Measurements from ENCODE around the gene UQCRH. TPM values are rescaled to one million over a fixed set of nuclear protein-coding genes. Genes with fewer than 3 reads are reported as not detected.

UQCRH gene
- total RNA-seq (2014; rRNA removed; shearing (Covaris generic)): 655 and 672 TPM in 2 replicates
- 406 and 472 TPM in 2 replicates for polyA plus RNA-seq (2014; cell fraction: nucleus; rRNA removed)

DNA sequence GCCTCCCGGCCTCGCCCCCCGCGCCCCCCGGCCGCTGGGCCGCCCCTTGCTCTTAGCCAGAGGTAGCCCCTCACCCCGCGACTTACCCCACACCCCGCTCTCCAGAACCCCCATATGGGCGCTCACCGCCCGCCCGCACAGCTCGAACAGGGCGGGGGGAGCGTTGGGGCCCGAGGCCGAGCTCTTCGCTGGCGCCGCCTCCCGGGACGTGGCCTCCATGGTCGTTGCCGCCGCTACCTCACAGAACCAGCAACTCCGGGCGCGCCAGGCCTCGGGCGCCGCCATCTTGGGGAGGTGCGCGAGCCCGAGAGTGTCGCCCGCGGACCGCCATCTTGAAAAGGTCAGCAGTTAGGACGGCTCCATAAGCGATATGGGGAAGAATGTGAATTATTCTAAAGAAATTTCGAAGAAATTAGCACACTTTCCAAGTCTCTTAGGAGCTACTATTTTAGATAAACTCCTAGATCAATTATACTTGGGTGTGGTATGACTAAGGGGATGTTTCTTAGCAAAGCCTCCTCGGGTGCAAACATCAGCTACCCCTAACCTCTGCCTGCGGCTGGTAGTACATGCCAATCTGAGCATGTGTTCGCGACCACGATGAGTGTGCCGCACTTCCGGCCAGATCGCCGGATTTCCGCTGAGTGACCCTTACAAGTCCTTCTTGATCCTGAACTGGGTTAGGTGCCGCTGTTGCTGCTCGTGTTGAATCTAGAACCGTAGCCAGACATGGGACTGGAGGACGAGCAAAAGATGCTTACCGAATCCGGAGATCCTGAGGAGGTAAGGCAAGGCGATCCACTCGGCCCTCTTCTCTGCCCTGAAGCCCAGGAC, at the start of gene UQCRH, which contains the start of gene LRRC41:
UQCRH (plus strand) TSS at position 661 of the 834 bp plus-strand sequence; CDS start at position 730, 69 bp downstream.
LRRC41 (minus strand) TSS at position 579 of the 834 bp plus-strand sequence; CDS start at position 285, 294 bp downstream.
- peak; percentile 92 for DNase-seq (ENCODE audit: extremely low read depth, low read depth)

DNA sequence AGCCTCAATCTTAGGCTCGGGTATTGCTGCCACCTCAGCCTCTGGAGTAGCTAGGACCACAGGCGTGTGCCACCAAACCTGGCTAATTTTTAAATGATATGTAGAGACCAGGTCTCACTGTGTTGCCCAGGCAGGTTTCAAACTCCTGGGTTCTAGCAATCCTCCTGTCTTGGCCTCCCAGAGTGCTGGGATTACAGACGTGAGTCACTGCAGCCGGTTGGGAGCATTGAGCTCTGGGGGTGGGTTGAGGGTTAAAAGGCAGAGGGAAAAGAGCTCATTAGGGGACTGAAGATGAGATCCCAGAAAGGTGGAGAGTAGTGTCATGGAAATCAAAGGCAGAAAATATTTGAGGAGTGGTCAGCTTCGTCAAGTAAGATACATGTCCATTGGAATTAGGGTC, 48.8 kb upstream of the UQCRH start:
- DNase-seq (ENCODE audit: extremely low read depth, low read depth): no peak

DNA sequence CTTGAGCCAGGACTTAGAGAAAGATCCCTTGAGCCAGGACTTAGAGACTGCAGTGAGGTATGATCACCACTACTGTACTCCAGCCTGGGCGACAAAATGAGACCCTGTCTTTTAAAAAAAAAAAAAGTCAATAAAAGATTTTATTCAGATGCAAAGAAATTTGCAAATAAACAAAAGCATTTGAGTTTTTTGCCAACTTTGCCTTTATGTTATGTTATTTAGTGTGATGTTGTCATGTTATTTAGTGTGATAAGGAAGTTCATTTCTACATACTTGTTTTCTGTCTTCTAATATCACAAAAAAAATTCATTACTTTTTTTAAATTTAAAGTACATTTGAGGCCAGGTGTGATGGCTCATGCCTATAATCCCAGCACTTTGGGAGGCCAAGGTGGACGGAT, 47.0 kb upstream of the UQCRH start:
- DNase-seq (ENCODE audit: extremely low read depth, low read depth): no peak

DNA sequence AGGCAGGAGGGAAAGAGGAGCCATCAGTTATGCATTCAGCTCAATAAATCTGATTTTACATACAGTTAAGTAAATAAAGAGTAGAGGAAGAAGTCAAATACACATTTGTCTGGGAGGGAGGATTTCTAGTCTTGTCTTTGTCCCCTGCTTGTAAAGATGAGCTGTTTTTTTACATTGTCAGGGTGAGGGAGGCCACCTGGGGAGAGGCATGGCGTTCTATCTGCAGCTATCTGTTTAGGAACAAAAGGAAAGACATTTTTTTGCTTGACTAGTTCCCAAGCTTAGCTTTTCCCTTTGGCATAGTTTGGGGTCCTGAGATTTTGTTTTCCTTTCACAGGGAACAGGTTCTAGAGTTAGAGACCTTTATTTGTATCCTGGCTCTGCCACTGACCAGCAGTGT, 41.0 kb upstream of the UQCRH start:
- no peak for DNase-seq (ENCODE audit: extremely low read depth, low read depth)

DNA sequence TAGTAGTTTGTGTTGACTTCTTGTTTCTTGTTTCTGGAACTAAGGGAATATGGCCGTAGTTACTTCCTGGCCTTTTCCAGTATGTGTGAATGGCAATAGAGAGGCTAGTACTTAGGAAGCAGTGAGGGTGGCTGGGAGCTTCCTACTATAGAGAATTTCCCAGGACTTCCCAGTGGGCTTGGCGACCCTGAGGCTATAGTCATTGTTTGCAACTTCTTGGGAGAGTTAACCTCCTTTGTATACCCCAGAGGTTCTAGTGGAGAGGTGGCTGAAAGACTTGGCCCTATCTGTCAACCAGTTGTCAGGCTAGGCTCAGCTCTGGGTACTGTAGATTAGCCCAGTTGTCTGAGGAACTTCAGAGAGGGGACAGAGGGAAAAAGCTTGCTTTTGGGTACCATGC, 40.4 kb upstream of the UQCRH start:
- DNase-seq (ENCODE audit: extremely low read depth, low read depth): no peak

DNA sequence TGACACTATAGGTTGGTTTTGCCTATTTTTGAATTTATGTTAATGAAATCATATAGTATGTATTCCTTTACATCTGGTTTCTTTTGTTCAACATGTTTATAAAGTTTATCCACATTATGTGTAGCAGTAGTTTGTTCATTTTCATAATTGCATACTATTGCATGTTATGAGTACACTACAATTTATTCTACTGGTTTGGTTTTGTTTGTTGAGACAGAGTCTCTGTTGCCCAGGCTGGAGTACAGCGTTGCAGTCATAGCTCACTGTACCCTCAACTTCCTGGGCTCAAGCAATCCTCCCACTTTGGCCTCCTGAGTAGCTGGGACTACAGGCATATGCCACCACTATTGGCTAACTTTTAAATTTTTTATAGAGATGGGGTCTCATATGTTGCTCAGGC, 34.9 kb upstream of the UQCRH start:
- no peak for DNase-seq (ENCODE audit: extremely low read depth, low read depth)

DNA sequence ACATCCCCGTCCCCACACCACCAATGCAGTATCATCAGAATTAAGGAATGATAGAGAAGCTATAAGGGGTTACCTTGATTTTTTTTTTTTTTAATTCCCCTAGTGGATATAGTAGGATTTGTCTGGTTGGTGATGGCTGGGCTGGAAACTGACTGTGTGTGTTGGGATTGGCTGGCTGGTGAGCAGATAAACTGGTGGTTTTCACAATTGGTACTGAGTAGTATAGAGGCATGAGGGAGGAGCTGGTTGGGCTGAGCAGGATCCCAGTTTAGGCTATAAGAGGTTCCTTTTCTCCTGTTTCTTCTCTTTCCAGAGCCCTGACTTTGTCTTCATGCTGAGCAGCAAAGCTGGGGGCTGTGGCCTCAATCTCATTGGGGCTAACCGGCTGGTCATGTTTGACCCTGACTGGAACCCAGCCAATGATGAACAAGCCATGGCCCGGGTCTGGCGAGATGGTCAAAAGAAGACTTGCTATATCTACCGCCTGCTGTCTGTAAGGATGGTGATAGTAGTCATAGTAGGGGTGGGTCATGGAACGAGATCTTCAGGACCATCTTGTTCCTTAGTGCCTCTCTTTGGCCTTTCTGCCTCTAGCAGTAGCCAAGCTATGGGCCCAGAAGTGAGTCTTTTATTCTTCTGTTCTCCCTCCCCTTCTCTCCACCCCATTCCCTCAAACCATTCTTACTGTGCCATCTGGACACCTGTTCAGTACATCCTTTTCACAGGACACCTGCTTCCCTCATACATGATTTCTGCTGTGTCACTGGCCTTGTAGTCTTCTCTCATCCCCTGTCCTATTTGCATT, 29.1 kb upstream of the UQCRH start:
- no peak for DNase-seq (ENCODE audit: extremely low read depth, low read depth)

DNA sequence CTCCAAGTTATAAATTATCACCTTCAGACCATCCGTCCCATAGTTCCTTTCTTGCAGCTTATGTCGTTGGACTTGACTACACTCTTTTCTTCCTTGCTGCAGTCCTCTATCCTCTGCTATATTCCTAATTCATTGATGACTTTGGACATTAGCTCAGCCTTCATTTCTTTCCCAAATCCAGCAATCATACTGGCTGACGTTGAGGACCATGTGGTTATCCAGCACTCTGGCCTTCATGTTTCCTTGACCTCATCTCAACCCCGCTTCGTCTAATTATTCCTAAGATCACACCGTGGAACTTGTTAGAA, 28.5 kb upstream of the UQCRH start:
- DNase-seq (ENCODE audit: extremely low read depth, low read depth): no peak

DNA sequence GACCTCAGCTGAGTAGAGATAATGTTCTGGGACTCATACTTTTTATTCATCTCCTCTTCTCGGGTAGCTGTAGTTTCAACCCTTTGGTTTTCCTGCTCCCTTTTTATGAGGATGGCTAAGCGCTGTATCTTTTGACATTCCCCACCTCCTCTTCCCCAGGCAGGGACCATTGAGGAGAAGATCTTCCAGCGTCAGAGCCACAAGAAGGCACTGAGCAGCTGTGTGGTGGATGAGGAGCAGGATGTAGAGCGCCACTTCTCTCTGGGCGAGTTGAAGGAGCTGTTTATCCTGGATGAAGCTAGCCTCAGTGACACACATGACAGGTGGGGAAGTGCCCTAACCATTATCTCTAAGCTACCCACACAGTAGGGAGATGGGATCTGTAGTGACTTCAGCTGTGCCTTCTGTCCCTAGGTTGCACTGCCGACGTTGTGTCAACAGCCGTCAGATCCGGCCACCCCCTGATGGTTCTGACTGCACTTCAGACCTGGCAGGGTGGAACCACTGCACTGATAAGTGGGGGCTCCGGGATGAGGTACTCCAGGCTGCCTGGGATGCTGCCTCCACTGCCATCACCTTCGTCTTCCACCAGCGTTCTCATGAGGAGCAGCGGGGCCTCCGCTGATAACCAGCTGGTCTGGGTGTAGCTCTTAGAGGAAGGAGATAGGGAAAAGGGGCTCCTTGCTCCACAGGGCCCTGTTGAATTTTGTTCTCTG, 25.7 kb upstream of the UQCRH start:
- DNase-seq (ENCODE audit: extremely low read depth, low read depth): no peak

DNA sequence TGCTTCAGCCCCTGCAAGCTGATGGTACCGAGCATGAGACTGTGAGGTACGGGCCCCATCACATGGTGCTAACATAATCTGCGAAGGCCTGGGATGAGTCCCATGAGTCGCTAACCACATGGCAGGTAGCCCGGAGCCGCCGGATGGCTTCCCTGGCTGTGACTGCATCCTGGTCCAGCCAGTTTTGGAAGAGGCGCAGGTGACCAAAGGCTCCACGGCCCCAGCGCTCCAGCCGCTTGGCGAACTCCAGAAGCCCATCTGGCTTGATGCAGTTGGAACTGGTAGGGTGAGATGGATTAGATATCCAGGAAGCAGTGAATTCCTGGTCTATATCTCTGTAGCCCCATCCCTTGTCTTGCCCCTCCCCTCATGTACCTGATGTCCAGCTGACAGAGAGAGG, 24.7 kb upstream of the UQCRH start:
- DNase-seq (ENCODE audit: extremely low read depth, low read depth): no peak

DNA sequence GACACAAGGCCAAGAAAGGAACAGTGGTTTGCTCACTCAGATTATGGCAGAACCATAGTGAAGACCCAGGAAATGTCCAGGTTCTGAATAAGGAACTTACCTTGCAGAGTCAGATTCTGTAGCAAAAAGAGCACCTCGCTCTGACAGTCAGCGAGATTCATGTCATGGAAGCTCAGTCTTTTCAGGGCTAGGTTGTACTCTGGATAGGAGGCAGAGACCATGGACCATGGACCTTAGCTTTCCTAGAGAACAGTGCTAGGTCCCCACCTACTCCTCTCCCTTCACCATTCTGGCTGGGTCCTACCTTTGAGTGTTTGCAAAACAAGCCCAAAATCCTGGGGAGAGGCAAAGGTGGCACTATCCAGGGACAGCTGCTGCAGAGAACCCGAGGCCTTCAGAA, 23.4 kb upstream of the UQCRH start:
- DNase-seq (ENCODE audit: extremely low read depth, low read depth): no peak

DNA sequence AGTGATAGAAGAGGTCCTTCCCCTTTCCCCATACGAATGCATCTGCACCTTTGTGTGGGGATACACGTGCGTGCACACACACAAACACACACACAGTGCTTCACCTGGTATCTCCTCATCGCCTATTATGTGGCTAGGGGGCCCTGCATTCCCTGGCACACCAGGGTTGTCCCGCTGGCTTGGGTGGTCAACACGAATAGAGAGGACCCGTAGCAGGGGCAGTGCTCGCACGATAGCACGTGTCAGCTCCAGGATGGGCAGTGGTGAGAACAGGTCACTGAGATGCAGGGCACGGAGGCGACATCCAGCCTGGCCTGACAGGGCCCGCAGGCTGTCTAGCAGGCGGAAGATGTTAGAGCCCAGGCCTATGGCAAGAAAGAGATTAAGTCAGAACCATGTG, 22.5 kb upstream of the UQCRH start:
- no peak for DNase-seq (ENCODE audit: extremely low read depth, low read depth)

DNA sequence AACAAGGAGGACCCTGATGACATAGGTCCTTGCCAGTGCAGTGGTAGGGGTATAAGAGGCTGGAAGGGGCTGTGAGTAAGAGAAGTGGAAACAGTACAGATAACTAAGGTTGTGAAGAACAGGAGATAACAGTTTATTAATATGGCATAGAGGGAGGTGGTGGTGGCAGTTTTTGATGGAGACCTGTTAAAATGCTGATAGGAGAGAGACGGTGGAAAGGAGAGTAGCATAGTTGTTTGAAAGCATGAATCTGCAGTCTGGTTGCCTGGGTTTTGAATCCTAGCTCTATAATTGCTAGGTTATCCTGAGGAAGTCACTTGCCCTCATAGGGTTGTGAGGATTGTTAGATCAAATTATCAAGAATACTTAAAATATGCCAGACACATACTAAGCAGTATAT, 19.4 kb upstream of the UQCRH start:
- no peak for DNase-seq (ENCODE audit: extremely low read depth, low read depth)

DNA sequence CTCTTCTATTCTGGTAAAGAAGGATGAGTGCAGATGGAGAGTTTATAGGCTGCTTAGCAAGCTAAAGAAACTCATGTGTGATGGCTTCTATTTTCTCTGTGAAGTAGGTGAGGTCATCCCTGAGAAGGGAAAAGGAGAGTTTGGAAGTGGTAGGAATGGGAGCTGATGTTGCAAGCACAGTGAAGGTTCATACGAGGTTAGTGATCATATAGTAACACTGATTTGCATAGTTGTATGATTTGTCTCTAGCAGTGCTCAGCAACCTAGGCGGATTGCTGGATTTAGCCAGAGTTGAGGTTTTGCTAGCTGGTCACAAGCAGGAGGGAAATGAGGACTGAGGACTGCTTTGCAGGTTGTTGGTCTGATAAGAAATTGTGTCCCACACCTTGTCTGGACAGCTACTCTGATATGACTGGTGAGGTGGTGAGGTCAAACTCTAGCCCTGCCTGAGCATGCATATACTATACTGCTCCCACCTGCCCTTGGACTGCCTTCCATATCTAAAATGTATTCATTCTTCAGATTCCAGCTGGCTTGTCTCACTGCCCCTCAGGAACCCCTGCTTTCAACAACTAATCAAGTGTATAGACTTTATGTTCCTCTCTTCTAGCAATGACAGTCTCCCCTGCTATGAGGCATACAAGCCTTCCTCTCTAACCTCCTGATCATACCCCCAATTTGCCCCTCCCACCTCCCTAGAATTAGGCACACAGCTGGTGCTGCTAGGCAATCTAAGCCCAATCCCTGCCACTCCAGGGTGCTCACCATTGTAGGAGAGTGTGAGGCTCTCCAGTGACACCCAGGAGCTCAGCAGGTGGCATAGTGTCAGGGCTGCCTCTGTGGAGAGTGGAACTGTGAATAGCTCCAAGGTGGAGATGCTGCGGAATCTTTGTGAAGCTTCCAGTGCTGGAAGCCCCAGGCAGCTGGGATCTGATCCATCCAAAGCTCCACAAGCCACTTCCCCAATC, 18.6 kb upstream of the UQCRH start:
- DNase-seq (ENCODE audit: extremely low read depth, low read depth): no peak

DNA sequence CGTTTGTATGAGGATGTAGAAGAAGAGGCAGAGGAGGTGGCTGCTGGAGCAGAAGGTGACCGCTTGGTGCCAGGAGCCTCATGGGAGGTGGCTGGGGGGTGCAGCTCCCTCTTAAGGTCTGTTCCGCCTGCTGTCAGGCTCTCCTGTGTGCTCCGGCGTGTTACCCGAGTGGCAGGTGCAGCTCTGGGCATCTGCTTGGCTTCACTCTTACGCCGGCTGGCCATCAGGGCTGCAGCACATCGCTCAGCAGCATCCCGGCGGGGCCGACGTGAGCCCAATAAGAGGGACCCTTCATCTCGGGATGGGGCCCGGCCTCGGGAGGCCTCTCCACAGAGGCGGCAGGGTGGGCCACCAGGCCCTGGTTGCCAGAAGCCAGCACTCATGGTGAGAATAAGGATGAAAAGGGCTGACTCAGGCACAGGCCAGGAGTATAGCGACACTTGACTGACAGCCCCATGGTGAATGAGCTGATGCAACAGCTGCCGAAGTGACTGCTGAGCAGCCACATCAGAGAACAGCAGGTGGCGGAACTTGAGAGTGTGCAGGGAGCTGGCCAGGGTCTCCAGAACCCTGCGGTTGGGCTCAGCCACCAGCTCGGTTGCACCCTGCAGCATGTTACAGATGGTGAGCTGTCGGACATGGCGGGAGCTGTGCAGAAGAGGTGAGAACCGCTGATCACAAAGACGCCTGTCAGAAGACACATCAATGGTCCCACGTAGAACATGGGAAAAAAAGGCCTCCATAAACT, 17.6 kb upstream of the UQCRH start:
- DNase-seq (ENCODE audit: extremely low read depth, low read depth): no peak

DNA sequence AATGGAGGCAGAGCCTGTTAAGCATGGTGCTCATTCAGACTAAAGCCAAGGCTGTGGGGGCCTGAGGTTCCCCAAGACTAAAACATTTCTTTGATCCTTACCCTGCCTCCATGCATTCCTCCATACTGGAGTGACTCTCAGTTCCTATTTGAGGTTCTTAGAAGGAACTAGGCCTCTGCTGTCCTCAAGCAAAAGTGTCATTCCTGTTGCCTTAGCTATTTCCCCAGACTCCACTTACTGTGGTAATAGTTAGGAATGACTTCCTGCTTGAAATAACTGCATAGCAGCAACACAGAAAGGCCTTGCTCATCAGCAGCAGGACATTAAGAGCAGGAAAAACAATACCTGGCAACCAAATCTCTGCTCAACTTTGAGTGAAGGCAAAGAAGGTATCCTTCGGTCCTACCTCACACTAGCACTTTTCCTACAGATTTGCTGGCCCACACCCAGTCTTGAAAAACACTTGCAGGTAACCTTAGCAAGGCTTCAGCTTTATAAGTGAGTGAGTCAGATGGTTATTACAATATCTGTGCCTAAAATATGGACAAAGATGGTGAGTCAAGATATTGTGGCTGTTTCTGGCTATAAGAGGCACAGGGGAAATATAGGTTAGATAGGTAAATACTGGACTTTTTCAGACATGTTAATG, 14.9 kb upstream of the UQCRH start:
- no peak for DNase-seq (ENCODE audit: extremely low read depth, low read depth)

DNA sequence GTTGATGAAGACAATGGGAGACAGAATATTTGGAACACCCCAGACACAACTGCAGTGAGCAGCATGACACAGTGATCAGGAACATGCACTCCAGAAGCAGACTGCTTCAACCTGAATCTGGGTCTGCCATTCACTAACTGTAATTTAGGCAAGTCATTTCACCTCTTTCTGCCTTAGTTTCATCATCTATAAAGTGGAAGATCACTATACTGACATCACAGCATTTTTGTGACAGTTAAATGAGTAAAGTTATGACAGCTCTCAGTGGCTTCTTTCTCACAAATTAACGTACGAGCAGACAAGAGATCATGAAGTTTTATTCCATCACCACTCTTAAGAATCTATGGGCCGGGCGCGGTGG, 14.4 kb upstream of the UQCRH start:
- no peak for DNase-seq (ENCODE audit: extremely low read depth, low read depth)

DNA sequence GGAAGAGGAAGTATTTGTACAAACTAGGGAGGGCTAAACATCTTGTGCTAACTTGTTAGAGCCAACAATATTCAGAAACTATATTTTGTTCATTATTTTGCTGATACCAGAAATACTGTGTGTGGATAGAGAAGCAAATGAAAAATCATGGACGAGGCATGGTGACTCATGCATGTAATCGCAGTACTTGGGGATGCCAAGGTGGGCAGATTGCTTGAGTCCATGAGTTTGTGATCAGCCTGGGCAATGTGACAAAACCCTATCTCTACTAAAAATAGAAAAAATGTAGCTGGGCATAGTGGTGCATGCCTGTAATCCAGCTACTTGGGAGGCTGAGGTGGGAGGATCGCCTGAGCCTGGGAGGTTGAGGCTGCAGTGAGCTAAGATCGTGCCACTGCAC, 13.5 kb upstream of the UQCRH start:
- no peak for DNase-seq (ENCODE audit: extremely low read depth, low read depth)

DNA sequence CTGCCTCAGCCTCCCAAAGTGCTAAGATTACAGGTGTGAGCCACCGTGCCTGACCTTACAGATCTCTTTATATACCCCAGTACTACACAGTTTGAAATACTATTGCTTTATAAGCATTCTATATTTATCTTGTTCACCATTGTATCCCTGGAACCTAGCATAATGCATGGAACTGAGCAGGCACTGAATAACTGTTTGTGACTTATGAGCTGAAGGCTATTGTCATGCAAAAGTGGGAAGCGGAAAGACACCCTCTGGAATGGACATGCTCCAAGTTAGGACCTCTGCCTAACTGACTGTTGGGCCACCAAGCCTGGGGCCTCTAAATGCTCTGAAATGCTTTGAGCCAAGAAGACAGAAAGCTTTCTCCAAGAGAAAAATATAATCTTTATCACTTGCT, 8.2 kb upstream of the UQCRH start:
- no peak for DNase-seq (ENCODE audit: extremely low read depth, low read depth)
